HG02840 (cell line): ENCODE results near the gene DTNBP1.

Experiments
- ATAC-seq: cut with Tn5 transposase; IDR thresholded peaks from one replicate; pipeline ENCODE4 v1.9.1; 2021; ENCODE audit warnings: mild to moderate bottlenecking, moderate library complexity, moderate number of reproducible peaks; ENCODE audit not compliant: unreplicated experiment, low FRiP score

Gene DTNBP1

DNA sequence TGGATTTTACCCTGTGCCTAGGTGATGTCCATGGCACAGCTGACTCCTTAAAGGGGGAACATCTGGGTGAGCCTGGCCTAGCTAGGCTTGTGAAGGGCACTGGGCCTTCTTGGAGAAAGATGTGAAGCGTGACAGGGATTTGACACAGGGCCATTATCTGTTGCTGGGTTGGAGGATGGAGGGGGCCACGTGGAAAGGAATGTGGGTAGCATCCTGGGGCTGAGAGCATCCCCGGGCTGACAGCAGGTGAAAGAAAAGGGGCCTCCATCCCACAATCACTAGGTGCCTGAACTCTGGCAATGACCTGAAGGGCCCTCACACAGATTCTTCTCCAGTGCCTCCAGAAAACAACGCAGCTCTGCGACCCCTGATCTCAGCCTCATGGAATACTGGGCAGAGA, 124.7 kb downstream of the DTNBP1 start:
- ATAC-seq: no peak

DNA sequence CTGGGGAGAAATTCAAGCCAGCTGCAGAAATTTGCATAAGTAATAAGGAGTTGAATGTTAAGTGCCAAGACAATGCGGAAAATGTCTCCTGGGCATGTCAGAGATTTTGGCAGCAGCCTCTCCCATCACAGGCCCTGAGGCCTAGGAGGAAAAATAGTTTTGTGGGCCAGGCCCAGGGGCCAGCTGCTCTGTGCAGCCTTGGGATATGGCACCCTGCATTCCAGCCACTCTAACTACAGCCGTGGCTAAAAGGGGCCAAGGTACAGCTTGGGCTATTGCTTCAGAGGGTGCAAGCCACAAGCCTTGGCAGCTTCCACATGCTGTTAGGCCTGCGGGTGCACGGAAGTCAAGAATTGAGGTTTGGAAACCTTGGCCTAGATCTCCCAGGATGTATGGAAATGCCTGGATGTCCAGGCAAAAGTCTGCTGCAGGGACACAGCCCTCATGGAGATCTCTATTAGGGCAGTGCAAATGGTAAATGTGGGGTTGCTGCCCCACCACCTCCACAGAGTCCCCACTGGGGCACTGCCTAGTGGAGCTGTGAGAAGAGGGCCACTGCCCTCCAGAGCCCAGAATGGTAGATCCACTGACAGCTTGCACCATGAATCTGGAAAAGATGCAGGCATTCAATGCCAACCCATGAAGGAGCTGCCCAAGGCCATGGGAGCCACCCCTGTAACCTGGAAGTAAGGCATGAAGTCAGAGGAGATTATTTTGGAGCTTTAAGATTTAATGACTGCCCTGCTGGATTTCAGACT, 126.5 kb downstream of the DTNBP1 start:
- ATAC-seq: no peak

DNA sequence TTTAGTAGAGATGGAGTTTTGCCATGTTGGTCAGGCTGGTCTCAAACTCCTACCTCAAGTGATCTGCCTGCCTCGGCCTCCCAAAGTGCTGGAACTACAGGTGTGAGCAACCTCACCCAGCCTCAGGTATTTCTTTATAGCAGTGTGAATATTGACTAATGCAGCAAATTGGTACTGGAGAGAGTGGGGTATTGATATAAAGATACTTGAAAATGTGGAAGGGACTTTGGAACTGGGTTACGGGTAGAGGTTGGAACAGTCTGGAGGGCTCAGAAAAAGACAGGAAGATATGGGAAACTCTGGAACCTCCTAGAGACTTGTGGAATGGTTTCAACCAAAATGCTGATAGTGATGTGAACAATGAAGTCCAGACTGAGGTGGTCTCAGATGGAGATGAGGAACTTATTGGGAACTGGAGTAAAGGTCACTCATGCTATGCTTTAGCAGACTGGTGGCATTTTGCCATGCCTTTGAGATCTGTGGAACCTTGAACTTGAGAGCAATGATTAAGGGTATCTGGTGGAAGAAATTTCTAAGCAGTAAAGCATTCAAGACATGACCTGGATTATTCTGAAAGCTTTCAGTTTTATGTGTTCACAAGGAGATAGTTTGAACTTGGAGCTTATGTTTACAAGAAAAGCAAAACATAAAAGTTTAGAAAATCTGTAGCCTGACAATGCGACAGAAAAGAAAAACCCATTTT, 127.2 kb downstream of the DTNBP1 start:
- no peak for ATAC-seq

DNA sequence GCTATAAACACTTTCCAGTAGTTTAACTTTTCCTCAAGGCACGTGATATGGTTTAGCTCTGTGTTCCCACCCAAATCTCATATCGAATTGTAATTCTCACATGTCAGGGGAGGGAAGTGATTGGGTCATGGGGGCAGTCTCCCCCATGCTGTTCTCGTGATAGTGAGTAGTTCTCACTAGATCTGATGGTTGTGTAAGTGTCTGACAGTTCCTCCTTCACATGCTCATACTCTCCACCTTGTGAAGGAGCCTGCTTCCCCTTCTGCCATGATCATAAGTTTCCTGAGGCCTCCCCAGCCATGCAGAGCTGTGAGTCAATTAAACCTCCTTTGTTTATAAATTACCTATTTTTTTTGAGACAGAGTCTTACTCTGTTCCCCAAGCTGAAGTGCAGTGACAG, 127.9 kb downstream of the DTNBP1 start:
- ATAC-seq: no peak

DNA sequence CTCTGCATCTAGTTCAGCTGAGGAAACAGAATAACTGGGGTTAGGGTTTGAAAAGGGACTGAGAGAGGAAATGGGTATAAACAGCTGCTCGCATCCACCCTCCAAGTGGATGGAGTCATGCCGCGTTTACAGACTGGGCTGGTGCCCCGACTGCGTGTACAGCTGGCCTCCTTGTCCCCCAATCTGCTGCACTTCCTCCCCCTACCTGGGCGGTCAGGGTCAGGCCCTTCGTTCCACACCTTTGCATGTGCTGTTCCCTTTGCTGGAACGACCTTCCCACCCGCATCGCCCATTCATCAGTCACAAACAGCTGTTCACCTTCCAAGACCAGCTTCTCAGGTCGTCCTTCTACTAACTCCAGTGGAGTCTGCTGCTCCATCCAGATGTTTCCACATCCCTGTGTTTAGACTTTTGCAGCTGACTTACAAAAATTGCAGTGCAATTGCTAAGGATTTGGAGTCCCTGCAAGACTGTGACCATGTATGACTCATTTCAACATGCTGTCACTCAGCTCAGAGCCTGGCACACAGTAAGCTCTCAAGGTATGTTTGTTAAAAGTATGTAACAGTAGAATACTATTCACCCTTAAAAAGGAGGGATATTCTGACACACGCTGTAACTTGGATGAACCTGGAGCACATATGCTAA, 129.3 kb downstream of the DTNBP1 start:
- ATAC-seq: no peak

DNA sequence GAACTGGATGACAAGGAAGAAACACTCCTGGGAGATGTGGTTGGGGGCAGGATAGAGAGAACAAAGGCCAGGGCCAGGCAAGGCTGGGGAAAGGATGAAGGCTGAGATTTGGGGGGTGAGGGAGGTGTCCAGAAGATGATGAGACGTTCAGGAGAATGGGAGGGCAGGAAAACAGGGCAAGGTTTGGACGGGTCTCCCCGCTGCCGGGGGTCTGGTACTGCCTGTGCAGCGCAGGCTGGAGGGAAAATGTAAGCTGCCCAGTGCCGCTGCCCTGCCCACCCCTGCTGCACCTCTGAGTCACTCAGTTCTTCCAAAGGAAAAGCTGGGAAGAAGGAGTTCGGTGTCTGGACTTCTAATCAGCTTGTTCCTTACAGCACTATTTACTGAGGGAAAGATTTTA, 130.9 kb downstream of the DTNBP1 start:
- no peak for ATAC-seq

DNA sequence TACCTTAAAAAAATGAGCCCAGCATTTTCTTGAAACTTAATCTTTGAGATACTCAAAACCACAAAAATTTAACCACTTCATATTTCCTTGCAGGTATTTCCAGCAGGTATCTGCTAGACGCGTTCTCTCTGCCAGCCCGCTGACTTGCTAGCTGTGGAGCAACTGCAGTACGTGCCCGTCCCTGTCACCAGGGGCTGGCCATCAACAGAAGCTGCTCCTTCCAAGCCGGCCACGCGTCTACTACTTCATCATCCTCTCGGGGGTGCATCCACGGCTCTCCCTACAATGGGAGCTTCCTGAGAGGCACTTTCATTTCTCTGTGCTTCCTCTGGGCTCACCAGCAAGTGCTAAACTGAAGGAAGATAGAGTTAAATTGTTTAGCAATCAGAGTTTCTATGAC, 132.4 kb downstream of the DTNBP1 start:
- no peak for ATAC-seq

DNA sequence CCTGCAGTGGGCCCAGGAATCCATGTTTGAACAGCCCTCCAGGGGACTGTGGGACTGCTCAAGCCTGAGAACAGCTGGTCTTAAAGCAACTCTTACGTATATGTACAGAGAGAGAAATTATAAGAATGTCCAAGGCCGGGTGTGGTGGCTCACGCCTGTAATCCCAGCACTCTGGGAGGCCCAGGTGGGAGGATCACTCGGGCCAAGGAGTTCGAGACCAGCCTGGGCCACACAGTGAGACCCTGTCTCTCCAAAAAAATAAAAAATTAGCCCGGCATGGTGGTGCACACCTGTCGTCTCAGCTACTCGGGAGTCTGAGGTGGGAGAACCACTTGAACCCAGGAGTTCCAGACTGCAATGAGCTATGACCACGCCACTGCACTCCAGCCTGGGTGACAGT, 134.0 kb downstream of the DTNBP1 start:
- ATAC-seq: no peak

DNA sequence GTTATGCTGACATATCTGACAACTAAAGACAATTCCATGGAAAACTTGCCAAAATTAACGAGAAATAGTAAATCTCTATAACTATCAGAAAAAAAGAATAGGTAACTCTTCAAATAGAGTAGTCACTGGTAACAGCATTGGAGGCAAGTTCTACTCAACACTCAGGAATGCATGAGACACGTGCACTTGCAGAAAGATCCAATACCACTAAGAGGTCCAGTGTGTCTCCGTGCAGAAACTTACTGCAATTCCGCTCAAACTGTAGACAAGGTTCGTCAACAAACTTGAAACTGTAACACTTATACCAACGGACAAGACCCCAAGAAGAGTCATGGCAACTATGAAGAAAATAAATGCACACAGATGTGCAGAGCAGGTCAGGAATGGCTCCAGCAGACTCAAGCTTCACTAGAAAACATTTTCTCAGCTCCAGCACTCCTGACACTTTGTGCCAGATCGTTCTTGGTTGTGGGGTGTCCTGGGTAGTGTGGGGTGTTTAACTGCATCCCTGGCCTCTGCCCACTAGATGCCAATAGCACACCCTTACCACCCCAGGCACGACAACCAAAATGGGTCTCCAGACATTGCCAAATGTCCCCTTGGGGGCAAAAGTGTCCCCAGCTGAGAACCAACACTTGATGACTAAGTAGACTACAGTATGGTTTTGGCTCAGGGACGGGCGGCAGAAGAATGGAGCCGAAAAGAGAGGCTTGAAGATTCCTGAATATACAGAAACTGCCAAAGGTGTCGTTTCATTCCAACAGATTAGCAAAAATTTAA, 134.8 kb downstream of the DTNBP1 start:
- ATAC-seq: no peak

DNA sequence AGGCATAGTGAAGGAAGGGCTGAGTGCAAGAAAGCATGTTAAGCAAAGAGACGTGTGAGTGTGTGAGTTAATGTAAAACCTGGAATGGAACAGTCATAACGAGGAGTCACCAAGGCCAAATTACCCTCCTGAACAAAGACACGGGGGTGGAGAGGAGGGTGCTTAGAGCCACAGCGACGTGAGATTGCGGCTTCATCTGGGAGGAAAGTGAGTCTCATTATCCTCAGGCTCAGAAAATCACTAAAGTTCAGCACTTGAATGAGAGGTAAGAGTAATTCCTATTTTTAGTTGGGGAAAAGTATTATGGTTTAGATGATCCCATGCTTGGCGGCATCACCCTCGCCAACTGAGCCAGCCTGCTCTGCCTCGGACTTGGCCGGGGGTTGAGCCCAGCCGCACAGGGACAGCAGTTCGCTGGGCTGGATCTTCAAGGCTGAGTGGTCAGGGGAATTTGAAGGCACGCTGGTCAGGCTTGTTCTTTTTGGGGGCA, 136.6 kb downstream of the DTNBP1 start:
- ATAC-seq: no peak

DNA sequence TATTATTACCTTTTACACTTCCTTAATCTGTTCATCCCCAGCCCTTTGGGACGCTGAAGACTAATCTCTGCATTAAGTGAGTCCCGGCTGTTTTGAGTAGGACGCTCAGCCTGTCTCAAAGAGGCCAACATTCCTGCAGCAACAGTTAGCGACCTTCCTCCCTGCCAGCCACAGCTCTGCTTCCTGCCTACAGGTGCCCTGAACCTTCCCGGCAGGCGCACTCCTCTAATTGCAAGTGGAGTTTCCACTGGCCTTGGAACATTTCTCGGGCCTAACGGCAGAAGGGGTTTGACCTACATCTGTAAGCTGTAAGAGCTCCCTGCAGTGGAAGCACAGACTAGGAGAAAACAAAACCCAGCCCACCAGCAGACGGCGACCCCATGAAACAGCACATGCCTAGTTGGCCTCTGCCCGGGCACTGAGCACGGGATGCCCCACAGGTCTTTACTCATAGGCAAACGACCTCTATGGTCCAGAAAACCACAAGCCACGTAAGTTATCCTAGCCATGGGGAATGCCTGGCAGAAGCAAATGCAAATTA, 137.9 kb downstream of the DTNBP1 start:
- ATAC-seq: no peak

DNA sequence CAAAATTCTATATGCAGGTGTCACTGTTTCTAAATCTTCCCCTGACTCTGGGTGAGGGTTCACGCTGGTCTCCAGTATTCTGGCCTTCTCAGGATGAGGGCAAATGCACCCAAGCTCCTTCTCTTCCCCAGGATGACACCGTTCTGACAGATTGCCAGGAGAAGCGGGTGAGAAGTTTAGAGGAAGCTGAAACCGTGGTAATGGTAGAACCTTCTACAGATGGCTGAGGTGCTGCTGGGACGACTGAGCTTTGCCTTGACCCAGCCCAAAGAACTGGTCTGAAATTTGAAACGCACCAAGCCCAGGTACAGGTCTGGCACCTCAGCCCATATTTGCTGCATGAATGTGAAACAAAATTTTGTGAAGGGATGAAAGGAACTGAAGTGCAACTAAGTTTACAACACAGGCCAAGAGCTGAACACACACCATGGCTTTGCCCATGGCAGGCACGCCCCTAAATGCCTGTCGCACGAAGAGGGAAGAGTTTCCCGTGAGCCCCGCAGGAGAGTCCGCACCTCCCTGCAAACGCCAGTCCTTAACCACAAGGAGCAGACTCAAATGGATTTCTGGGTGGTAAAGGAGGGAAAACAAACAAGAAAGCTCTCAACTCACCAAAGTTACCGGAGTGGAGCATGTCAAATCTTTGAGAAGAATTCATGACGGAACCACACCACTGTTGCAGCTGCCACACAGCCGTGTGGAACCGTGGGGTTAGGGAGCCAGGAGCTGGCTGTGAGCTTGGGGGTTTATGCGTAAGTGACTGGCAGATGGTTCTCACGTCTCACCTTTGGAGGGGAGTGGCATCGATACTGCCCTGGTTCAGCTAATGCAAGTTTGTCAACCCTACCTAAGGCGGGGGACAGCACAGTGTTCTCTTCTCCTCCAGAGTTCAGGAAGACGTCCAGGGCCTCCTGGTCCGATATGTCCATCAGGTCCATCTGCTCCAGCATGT, 138.9 kb downstream of the DTNBP1 start:
- ATAC-seq: no peak

DNA sequence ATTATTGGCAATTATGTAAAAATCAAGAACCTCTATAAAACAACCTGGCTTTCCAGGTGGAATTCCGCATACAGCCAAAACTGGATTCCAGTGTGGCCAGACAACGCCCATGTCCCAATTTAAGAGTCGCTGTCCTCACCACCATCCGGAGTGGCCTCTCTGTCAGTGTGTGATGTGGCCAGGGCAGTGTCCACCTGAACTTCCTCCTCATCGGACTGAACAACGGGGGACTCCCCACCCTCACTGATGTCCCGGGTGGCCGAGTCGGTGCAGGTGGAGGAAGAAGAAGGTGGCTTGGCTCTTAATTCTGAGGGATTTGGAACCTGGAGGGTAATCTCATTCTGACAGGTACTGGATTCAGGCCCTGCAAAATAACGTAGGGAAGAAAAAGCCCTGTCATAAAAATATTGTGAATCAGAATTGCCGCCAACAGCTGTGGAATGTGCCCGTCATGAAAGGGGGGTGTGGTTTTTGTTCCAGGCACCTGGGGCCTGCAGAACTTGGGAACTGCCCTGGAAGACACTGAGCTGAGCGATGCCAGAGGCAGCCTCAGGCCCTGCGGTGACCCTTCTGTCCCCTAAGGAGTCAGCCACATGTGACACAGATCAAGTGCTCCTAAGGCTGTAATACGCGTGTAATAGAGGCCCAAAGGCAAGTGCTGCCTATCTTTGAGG, 139.8 kb downstream of the DTNBP1 start:
- ATAC-seq: no peak

DNA sequence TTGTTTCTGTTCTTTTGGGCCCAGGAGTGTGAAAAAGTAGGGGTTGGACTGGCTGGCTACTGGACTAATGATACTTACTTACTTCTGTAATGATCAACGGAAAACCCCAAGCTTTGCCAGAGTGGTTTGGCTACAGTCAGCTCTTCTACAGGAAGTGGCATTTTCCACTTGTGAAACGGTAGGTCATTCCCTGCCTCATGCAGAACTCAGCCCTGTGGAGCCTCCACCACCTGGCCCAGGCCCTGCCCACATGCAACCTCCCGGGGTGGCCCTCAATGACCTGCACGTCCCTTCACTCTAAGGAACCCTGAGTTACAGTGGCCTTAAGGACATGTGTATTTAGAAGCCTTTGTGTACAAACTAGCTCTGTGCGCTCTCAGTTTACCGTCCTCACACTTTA, 140.4 kb downstream of the DTNBP1 start:
- no peak for ATAC-seq

DNA sequence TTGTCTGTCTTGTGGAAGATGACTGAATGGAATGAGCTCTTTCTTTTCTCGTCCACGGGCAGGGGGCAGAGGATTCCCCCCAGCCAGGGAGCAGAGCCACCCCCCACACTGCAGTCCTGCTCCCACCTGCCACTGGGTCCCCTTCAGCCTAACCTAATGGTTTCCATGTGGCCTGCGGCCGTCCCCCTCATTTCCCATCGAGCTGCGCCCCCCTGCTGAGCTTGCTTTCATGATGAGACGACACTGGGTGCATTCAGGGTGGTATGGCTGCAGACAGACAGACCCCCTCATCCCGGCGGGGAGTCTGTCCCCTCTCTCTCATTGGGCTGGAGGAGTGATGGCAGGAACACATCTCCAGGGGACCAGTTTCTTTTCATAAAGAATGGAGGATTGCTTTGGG, 140.8 kb downstream of the DTNBP1 start:
- no peak for ATAC-seq

DNA sequence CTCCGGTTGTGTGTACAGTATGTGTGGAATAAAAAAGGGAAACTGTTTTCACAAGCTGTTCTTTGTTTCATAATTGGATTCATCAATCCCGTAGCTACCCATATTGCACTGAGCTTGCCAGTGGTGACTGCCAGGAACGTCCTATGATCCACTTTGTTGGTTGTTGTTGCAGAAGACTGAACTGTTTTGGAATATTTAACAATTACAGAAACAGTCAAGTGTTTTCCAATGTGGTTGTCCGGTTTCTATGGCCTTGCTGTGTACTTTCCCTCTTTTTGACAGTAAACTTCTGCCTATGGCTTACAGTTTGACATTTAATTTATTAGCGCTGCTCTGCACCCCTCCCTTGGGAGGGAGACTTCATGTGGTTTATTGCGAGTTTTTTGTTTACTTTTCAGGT, 141.2 kb downstream of the DTNBP1 start:
- ATAC-seq: no peak

DNA sequence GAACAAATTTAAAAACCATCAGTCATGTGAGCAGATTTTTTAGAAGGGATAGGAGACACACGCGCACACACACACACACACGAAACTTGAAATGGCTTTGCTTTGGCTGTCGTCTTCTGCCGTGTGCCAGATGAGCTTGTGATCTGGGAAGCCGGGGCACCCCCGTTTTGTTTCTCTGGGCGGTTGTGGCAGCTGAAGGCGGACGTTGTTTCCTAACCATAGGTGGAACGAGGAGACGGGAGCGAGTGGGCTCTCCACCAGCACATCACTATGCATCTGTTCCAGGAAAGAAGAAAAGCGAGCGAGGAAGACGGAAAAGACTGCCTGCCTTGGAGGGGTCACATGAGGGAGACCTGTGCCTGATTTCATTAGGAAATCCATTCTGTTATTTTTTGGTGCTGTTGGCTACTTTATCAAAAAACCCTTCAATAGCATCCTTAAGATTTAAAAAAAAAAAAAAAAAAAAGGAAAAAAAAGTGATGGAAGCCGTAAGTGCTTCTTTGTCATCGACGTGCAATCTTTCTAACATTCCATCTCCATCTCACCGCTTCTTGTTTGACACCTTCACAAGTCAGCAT, 142.1 kb downstream of the DTNBP1 start:
- ATAC-seq: no peak

DNA sequence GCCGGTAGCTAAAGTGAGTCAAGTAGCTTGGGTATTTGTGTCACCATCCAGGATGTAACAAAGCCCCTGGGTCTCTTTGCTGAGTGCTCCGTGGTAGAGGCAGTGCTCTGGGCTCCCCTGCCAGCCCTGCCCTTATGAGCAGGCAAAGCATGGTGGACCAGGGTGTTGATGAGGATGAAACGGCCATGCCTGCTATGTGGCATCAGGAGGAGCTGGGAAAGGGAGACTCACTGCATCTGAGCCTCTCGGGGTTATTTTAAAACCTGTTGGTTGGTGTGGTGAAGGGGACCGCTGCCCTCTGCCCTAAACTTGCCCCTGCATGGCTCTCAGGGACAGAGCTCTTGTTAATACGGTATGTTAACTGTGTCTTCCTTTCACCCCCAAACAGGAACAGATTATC, 143.1 kb downstream of the DTNBP1 start:
- no peak for ATAC-seq

DNA sequence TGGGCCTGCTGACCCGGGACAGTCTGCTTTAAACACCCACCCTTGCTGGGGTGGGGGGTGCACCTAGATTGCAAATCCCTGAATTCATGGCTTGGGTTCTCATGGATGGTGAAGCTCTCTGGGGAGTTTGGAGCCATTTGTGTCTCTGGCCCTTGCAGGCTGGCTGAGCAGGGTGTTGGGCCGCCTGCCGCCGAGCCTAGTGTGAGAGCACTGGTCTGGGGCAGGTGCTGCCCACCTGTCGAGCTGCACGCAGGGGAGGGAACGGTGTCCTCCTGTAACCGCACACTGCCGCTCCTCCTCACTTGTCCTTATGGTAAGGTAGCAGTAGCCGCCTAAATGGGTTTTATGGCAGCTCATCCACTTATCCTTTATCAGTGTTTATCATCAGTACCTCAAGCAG, 143.9 kb downstream of the DTNBP1 start:
- no peak for ATAC-seq
